Nephron (organoid): ENCODE data around the gene PRKCG.
"Not testable (repeated sequence)": the region's sequence is repeated elsewhere in the genome, so short reads cannot be mapped to it uniquely, and the experiment has no call there.

ENCODE experiments used
- H3K27ac Mint-ChIP-seq, 3 experiments: 2 replicates each; pipeline ENCODE4 v1.8.0; 2020; ENCODE audit warnings: mixed read lengths in 3 of 3, mild to moderate bottlenecking in 2 of 3, moderate library complexity in 1 of 3
- H3K27me3 Mint-ChIP-seq: 2 replicates; pipeline ENCODE4 v1.8.0; 2021; ENCODE audit warnings: low read depth, mild to moderate bottlenecking, moderate library complexity, mixed read lengths
- H3K36me3 Mint-ChIP-seq: 2 replicates; pipeline ENCODE4 v1.8.0; 2020; ENCODE audit warnings: low read depth, mixed read lengths
- H3K4me1 Mint-ChIP-seq: 2 replicates; pipeline ENCODE4 v1.8.0; 2020; ENCODE audit warnings: mixed read lengths
- H3K4me3 Mint-ChIP-seq, 3 experiments: 2 replicates each; pipeline ENCODE4 v1.8.0; 2020; ENCODE audit warnings: mild to moderate bottlenecking in 3 of 3, mixed read lengths in 3 of 3, moderate library complexity in 2 of 3
- H3K9me3 Mint-ChIP-seq: 2 replicates; pipeline ENCODE4 v1.8.0; 2020; ENCODE audit warnings: mixed read lengths
- TF ChIP-seq, protein P1 (sequence below), 3 experiments: fragments of 200-600 bp; sonication (generic); IDR thresholded peaks; one replicate each; pipeline ENCODE4 v1.5.0; 2021; ENCODE audit warnings: antibody characterized with exemption in 3 of 3; ENCODE audit not compliant: unreplicated experiment in 3 of 3

The PRKCG gene

DNA sequence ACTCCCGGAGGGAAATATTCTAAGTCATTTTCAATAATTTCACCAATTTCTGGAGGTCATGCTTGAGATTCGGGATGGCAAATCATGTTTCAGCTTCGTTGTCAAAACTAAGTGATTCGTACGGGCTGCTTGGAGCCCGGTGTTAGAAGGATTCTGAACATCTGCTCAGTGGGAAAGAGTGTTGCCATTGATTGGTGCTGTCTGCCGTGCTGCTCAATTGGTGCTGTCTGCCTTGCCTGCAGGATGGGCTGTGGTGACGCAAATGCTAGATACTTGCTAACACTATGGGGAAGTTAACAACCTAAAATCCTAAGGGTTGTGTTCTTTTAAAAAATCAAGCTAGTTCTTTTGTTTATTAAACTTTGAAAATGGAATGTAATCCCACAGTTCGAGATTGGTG lies 63.4 kb downstream of the PRKCG start:
- Mint-ChIP-seq H3K27ac (no peak overlapping the region), H3K27me3 (peaks cover 73% of the 10 kb centered on the region), H3K36me3 (no peaks in the 10 kb centered on the region), H3K9me3 (no peaks in the 10 kb centered on the region), H3K4me3 (no peak overlapping the region), H3K4me1 (no peaks in the 10 kb centered on the region)
- TF ChIP-seq, protein P1, sequence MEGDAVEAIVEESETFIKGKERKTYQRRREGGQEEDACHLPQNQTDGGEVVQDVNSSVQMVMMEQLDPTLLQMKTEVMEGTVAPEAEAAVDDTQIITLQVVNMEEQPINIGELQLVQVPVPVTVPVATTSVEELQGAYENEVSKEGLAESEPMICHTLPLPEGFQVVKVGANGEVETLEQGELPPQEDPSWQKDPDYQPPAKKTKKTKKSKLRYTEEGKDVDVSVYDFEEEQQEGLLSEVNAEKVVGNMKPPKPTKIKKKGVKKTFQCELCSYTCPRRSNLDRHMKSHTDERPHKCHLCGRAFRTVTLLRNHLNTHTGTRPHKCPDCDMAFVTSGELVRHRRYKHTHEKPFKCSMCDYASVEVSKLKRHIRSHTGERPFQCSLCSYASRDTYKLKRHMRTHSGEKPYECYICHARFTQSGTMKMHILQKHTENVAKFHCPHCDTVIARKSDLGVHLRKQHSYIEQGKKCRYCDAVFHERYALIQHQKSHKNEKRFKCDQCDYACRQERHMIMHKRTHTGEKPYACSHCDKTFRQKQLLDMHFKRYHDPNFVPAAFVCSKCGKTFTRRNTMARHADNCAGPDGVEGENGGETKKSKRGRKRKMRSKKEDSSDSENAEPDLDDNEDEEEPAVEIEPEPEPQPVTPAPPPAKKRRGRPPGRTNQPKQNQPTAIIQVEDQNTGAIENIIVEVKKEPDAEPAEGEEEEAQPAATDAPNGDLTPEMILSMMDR (IDR thresholded peaks at IDR 0.05; ENCODE audit: unreplicated experiment in 3 of 3), result no peak

DNA sequence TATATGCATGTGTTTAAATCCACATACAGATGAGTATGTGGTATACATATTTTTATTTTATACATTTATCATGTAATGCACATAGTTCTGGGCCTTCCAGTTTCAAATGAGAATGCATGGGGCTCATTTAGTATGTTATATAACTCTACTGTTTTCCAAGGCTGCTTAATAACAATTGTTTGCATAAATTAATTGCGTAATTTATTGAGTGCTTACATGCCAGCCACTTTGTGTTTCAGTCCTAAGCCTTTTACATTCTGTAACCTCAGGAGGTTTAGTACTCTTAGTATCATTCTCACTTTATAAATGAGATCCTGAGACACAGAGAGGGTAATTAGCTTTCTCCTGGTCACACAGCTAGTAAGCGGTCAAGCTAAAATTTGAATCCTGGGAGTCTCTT lies 64.0 kb downstream of the PRKCG start:
- H3K9me3 Mint-ChIP-seq, result no peaks in the 10 kb centered on the region
- H3K36me3 Mint-ChIP-seq, result no peaks in the 10 kb centered on the region
- no peak overlapping the region for H3K4me3 Mint-ChIP-seq
- peaks cover 68% of the 10 kb centered on the region for H3K27me3 Mint-ChIP-seq
- H3K27ac Mint-ChIP-seq, result no peak overlapping the region
- no peaks in the 10 kb centered on the region for H3K4me1 Mint-ChIP-seq
- TF ChIP-seq, protein P1 (IDR thresholded peaks at IDR 0.05; ENCODE audit: unreplicated experiment in 3 of 3), result no peak

DNA sequence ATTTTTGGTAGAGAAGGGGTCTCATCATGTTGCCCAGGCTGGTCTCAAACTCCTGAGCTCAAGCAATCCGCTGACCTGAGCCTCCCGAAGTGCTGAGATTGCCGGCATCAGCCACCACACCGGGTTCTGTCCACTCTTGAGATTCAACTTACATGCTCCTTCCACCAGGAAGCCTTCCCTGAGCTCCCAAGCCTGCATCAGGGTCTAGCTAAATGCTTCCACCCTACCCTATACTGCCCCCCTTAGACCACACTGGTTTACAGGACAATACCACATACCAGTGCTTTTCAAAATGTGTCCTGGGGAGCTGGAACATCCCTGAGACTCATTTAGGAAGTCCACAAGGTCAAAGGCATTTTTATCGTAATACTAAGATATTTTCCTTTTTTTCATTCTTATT lies 65.6 kb downstream of the PRKCG start:
- peaks cover 59% of the 10 kb centered on the region for H3K27me3 Mint-ChIP-seq
- H3K4me1 Mint-ChIP-seq, result no peaks in the 10 kb centered on the region
- H3K9me3 Mint-ChIP-seq, result no peaks in the 10 kb centered on the region
- H3K4me3 Mint-ChIP-seq, result no peak overlapping the region
- TF ChIP-seq, protein P1 (IDR thresholded peaks at IDR 0.05; ENCODE audit: unreplicated experiment in 3 of 3), result no peak
- H3K36me3 Mint-ChIP-seq, result no peaks in the 10 kb centered on the region
- no peak overlapping the region for H3K27ac Mint-ChIP-seq

DNA sequence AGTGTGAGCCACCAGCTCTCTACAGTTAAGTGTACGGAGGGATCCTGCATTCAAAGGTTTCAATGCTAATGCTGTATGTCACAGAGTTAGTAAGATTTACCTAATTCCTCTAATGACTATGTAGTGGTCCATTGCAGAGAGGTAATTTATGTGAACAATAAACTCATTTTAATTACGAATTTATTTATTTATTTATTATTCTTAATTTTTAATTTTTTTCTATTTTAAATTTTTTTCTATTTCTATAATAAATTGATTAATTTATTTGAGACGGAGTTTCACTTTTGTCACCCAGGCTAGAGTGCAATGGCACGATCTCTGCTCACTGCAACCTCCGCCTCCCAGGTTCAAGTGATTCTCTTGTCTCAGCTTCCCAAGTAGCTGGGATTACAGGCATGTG lies 66.6 kb downstream of the PRKCG start:
- not testable (repeated sequence) for H3K9me3 Mint-ChIP-seq, H3K4me3 Mint-ChIP-seq, H3K27ac Mint-ChIP-seq, H3K4me1 Mint-ChIP-seq, H3K36me3 Mint-ChIP-seq
- peaks cover 50% of the 10 kb centered on the region for H3K27me3 Mint-ChIP-seq

DNA sequence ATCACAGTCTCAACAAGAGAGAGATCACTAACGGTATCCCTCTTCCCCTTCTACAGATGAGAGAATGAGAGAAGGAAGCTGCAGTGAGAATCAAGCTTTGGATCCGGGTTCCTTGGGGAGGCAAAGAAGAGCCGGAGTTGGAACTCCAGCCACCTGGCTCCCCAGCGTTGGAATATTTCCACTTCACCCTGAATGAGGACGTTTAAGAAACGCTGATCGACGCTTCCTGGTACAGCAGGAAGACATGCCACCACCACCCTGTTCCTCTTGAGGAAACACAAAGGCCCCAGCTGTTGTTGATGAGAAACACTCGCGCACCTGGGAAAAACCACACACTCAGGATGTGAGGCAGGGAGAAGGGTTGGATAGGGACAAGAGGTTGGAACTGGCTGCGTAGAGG lies 69.4 kb downstream of the PRKCG start:
- no peaks in the 10 kb centered on the region for H3K4me1 Mint-ChIP-seq
- TF ChIP-seq, protein P1 (IDR thresholded peaks at IDR 0.05; ENCODE audit: unreplicated experiment in 3 of 3), result no peak
- peaks cover 53% of the 10 kb centered on the region for H3K27me3 Mint-ChIP-seq
- H3K27ac Mint-ChIP-seq, result no peak overlapping the region
- H3K4me3 Mint-ChIP-seq, result no peak overlapping the region
- no peaks in the 10 kb centered on the region for H3K36me3 Mint-ChIP-seq
- H3K9me3 Mint-ChIP-seq, result no peaks in the 10 kb centered on the region

DNA sequence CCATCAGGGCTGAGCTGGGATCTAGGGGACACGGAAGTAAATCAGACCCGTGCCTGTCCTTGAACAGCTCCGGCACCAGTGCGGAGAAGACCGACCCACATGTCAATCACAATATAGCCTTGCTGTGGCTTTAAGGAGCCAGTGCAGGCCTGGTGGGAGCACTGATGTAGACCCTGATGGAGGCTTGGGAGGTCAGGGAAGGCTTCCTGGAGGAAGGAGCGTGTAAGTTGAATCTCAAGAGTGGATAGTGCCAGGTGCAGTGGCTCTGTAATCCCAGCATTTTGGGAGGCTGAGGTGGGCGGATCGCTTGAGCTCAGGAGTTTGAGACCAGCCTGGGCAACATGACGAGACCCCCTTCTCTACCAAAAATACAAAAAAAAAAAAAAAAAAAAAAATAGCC lies 70.0 kb downstream of the PRKCG start:
- Mint-ChIP-seq H3K4me1 (no peaks in the 10 kb centered on the region), H3K27ac (no peak overlapping the region), H3K4me3 (no peak overlapping the region), H3K36me3 (no peaks in the 10 kb centered on the region), H3K27me3 (peaks cover 57% of the 10 kb centered on the region), H3K9me3 (no peaks in the 10 kb centered on the region)
- TF ChIP-seq, protein P1 (IDR thresholded peaks at IDR 0.05; ENCODE audit: unreplicated experiment in 3 of 3), result no peak
